Osteocyte (in vitro differentiated cells): ENCODE measurements around the gene PDE6B. TPM values are rescaled to one million over a fixed set of nuclear protein-coding genes. Genes with fewer than 3 reads are reported as not detected.

Experiments
- DNase-seq: peaks from one replicate; pipeline ENCODE4 v3.0.0; 2021; ENCODE audit warnings: mixed read lengths; ENCODE audit not compliant: unreplicated experiment; ENCODE audit errors: extremely low spot score
- H3K27ac Mint-ChIP-seq: one replicate; pipeline ENCODE4 v1.8.0; 2021; ENCODE audit warnings: mild to moderate bottlenecking, mixed read lengths; ENCODE audit not compliant: unreplicated experiment
- H3K27me3 Mint-ChIP-seq: one replicate; pipeline ENCODE4 v1.8.0; 2021; ENCODE audit warnings: mixed read lengths; ENCODE audit not compliant: unreplicated experiment
- H3K36me3 Mint-ChIP-seq: one replicate; pipeline ENCODE4 v1.8.0; 2021; ENCODE audit warnings: mixed read lengths; ENCODE audit not compliant: unreplicated experiment
- H3K4me1 Mint-ChIP-seq: one replicate; pipeline ENCODE4 v1.8.0; 2021; ENCODE audit warnings: mixed read lengths; ENCODE audit not compliant: unreplicated experiment
- H3K4me3 Mint-ChIP-seq: one replicate; pipeline ENCODE4 v1.8.0; 2021; ENCODE audit warnings: mild to moderate bottlenecking, moderate library complexity, mixed read lengths; ENCODE audit not compliant: unreplicated experiment
- H3K9me3 Mint-ChIP-seq: one replicate; pipeline ENCODE4 v1.8.0; 2021; ENCODE audit warnings: mixed read lengths; ENCODE audit not compliant: unreplicated experiment
- total RNA-seq: library from RNA; stranded (reverse); gene quantifications from 2 replicates; pipeline ENCODE4 v1.2.1, GENCODE V29; 2021
- TF ChIP-seq, protein P1 (sequence below): fragments of 200-600 bp; sonication (generic); IDR thresholded peaks from 2 replicates; pipeline ENCODE4 v1.5.0; 2021; ENCODE audit warnings: antibody characterized with exemption, mild to moderate bottlenecking, moderate library complexity

Gene PDE6B
- total RNA-seq, 1 donor from 2014 or later, result 1.6 TPM

- peaks cover 12% of the 10 kb centered on the region for H3K9me3 Mint-ChIP-seq
- no peaks in the 10 kb centered on the region for H3K36me3 Mint-ChIP-seq
- H3K27me3 Mint-ChIP-seq, result peaks cover 2% of the 10 kb centered on the region
- DNase-seq, result peak; percentile 34
- no peak overlapping the region for H3K4me3 Mint-ChIP-seq
- no peaks in the 10 kb centered on the region for H3K4me1 Mint-ChIP-seq
- H3K27ac Mint-ChIP-seq, result no peak overlapping the region
- TF ChIP-seq, protein P1, sequence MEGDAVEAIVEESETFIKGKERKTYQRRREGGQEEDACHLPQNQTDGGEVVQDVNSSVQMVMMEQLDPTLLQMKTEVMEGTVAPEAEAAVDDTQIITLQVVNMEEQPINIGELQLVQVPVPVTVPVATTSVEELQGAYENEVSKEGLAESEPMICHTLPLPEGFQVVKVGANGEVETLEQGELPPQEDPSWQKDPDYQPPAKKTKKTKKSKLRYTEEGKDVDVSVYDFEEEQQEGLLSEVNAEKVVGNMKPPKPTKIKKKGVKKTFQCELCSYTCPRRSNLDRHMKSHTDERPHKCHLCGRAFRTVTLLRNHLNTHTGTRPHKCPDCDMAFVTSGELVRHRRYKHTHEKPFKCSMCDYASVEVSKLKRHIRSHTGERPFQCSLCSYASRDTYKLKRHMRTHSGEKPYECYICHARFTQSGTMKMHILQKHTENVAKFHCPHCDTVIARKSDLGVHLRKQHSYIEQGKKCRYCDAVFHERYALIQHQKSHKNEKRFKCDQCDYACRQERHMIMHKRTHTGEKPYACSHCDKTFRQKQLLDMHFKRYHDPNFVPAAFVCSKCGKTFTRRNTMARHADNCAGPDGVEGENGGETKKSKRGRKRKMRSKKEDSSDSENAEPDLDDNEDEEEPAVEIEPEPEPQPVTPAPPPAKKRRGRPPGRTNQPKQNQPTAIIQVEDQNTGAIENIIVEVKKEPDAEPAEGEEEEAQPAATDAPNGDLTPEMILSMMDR, result no peak
These were observed 32.4 kb upstream of the PDE6B start for GRCh38 chr4:592825-593520.

DNA sequence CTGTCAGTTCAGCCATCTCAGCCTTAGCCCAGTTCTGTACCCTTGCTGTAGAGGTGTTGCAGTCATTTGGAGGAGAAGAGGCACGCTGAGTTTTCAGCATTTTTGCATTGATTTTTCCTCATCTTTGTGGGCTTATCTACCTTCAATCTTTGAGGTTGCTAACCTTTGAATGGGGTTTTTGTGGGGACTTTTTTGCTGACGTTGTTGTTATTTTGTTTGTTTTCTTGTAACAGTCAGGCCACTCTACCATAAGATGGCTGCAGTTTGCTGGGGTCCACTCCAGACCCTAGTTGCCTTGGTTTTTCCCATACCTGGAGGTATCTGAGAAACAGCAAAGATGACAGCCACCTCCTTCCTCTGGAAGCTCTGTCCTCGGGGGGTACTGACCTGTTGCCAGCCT is 26.4 kb upstream of the PDE6B start:
- peaks cover 2% of the 10 kb centered on the region for H3K9me3 Mint-ChIP-seq
- H3K4me1 Mint-ChIP-seq, result no peaks in the 10 kb centered on the region
- H3K27ac Mint-ChIP-seq, result no peak overlapping the region
- H3K4me3 Mint-ChIP-seq, result no peak overlapping the region
- TF ChIP-seq, protein P1, result no peak
- no peaks in the 10 kb centered on the region for H3K36me3 Mint-ChIP-seq
- DNase-seq, result no peak
- H3K27me3 Mint-ChIP-seq, result no peaks in the 10 kb centered on the region

DNA sequence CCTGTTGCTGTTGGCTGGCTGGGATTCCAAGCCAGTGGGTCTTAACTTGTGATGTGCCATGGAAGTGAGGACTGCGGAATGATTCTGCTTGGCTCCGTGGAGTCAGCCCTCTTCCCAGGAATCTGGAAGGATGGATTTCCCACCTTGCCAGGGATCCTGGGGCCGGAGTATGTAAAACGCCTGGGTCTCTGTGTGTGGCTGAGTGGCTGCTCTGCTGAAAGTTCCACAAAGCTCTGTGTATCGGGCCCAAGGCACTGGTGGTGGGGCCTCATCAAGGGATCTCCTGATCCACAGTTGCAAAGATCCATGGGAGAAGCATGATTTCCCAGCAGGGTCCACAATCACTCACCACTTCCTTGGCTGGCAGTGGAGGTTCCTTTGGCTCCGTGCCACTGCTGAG is 25.2 kb upstream of the PDE6B start:
- peak; percentile 79 for DNase-seq
- Mint-ChIP-seq H3K27ac (no peak overlapping the region), H3K9me3 (peaks cover 5% of the 10 kb centered on the region), H3K36me3 (no peaks in the 10 kb centered on the region), H3K4me1 (no peaks in the 10 kb centered on the region), H3K27me3 (no peaks in the 10 kb centered on the region), H3K4me3 (no peak overlapping the region)
- TF ChIP-seq, protein P1, result no peak

DNA sequence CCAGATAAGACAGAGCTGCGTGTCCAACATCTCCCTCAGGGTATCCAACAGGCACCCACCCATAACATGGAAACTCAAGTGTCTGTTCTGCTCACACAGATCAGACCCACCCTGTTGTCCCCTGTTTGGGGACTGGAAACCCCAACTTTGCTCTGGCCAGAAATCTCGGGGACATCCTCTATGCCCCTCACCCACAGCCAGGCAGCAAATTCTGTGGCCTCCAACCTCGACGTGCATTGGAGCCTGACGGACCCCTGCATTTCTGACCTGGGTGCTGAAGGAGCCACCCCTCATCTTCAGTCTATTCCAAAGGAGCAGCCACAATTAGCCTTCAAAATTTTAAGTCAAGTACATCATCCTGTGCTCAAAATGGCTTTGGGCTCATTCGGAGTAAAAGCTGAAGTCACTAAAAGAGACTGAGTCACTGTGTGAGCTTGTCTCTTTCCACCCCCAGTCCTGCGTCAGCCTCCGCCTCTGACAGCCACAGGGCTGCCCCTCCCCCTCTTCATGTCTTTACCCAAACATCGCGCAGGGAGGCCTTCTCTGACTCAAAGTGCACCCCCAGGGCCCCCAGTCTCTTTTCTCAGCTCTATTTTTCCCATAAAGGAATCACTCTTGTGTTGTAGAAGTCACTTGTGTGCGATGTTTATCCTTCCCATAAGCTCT is 24.4 kb upstream of the PDE6B start:
- Mint-ChIP-seq H3K4me3 (no peak overlapping the region), H3K4me1 (no peaks in the 10 kb centered on the region), H3K27ac (no peak overlapping the region), H3K36me3 (no peaks in the 10 kb centered on the region), H3K27me3 (no peaks in the 10 kb centered on the region), H3K9me3 (peaks cover 11% of the 10 kb centered on the region)
- TF ChIP-seq, protein P1, result no peak
- peak; percentile 76 for DNase-seq
